ENCODE measurements around the gene CRNKL1. TPM values are rescaled to one million over a fixed set of nuclear protein-coding genes. Genes with fewer than 3 reads are reported as not detected.

The CRNKL1 gene
- total RNA-seq, 2 experiments from 2014 or later, result 13.9 to 20.0 TPM

DNA sequence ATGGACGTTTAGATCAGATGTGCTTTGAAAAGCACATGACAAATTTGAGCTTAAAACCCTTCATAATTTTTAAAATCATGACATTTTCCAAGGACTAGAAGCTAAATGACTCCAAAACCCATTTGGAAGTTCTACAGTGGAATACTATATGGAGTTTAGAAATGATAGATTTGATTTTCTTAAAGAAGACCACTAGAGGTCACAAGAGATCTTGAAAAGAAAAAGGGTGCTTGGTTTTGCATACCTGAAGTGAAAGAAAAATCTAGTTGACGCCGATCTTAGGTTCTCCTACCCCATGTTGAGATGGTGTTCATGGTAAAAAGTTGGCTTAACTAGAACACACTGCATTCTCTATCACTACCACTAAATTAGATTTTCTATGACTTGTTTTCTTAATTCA, 31.5 kb upstream of the CRNKL1 start:
- TF ChIP-seq, protein P1, sequence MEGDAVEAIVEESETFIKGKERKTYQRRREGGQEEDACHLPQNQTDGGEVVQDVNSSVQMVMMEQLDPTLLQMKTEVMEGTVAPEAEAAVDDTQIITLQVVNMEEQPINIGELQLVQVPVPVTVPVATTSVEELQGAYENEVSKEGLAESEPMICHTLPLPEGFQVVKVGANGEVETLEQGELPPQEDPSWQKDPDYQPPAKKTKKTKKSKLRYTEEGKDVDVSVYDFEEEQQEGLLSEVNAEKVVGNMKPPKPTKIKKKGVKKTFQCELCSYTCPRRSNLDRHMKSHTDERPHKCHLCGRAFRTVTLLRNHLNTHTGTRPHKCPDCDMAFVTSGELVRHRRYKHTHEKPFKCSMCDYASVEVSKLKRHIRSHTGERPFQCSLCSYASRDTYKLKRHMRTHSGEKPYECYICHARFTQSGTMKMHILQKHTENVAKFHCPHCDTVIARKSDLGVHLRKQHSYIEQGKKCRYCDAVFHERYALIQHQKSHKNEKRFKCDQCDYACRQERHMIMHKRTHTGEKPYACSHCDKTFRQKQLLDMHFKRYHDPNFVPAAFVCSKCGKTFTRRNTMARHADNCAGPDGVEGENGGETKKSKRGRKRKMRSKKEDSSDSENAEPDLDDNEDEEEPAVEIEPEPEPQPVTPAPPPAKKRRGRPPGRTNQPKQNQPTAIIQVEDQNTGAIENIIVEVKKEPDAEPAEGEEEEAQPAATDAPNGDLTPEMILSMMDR (conservative IDR thresholded peaks at IDR 0.05; ENCODE audit: low read length), result peak; percentile 83
- TF ChIP-seq EZH2phosphoT487 (IDR thresholded peaks at IDR 0.05; ENCODE audit: borderline replicate concordance, low read depth, low read length), result no peak
- no peaks in the 10 kb centered on the region for H3K36me3 ChIP-seq (ENCODE audit: insufficient read depth, low read length)
- no peak overlapping the region for H3K4me3 ChIP-seq (ENCODE audit: low read depth, low read length, poor library complexity, severe bottlenecking)
- no peaks in the 10 kb centered on the region for H3K4me1 ChIP-seq (ENCODE audit: insufficient read depth, low read length, poor library complexity, severe bottlenecking)
- H3K79me2 ChIP-seq (ENCODE audit: insufficient read depth, low read depth, low read length), result no peaks in the 10 kb centered on the region
- peak; percentile 48 for DNase-seq (ENCODE audit: low spot score)
- H3K4me2 ChIP-seq (ENCODE audit: low read length), result peak overlapping the region; percentile 43
- peak overlapping the region; percentile 67 for H2AFZ ChIP-seq (ENCODE audit: low read length)
- CTCF ChIA-PET (ENCODE audit: unreplicated experiment), result interaction anchor here (0.8 kb wide), 1 partner anchor 154 kb away, joined by 3 read pairs; no protein-coding TSS in a partner anchor
- H4K20me1 ChIP-seq (ENCODE audit: insufficient read depth, low read length), result no peaks in the 10 kb centered on the region
- no TSS peak for BruUV-seq (replicated peaks)
- POLR2A ChIA-PET, result no interaction called here
- intact Hi-C loops (cut with micrococcal nuclease; ENCODE audit: unreplicated experiment), result loop anchor here (1.0 to 10.0 kb wide), 3 partner anchors 153 to 511 kb away; no protein-coding TSS in a partner anchor
- H3K27ac ChIP-seq (ENCODE audit: low read depth, low read length, poor library complexity, severe bottlenecking), result no peak overlapping the region
- H3K9me2 ChIP-seq (ENCODE audit: insufficient read depth, low read length), result no peaks in the 10 kb centered on the region
- H3K9me3 ChIP-seq (ENCODE audit: low read length), result no peaks in the 10 kb centered on the region

DNA sequence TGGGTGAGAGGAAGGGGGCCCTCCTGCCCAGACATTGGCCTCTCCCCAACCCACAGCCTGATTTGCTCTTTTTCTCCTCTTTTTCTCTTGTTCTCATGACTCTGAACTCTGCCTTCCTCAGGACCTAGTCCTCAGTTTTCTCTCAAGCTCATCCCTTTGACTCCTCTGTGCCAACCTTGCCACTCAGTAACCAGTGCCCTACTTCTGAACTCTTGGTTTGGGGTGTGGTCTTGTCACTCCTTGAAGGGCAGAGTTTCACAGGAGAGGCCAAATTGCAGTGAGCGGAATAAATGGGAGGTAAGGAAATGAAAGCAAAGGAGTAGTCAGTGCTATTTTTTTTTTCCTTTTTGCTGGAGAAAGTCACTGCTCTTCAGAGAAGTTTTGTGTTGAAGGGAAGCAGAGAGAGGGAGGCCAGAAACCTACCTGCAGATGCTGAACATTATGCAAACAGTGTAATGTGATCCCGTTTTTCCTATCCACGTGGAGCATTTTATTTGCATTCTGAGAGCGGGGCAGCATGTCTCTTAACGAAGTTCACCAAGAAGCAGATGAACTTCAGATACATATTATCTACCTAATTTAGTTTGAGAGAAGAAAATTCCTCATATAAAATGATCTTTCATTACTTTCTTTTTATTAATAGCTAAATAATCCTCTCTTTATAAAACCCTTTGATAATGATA, 27.0 kb upstream of the CRNKL1 start:
- Histone ChIP-seq H3K4me2 (ENCODE audit: low read length) (no peak overlapping the region), H3K4me3 (ENCODE audit: low read depth, low read length, poor library complexity, severe bottlenecking) (no peak overlapping the region), H3K9me3 (ENCODE audit: low read length) (no peaks in the 10 kb centered on the region), H3K9me2 (ENCODE audit: insufficient read depth, low read length) (no peaks in the 10 kb centered on the region), H3K27ac (ENCODE audit: low read depth, low read length, poor library complexity, severe bottlenecking) (no peak overlapping the region), H4K20me1 (ENCODE audit: insufficient read depth, low read length) (no peaks in the 10 kb centered on the region), H3K79me2 (ENCODE audit: insufficient read depth, low read depth, low read length) (no peaks in the 10 kb centered on the region), H2AFZ (ENCODE audit: low read length) (no peak overlapping the region), H3K4me1 (ENCODE audit: insufficient read depth, low read length, poor library complexity, severe bottlenecking) (no peaks in the 10 kb centered on the region), H3K36me3 (ENCODE audit: insufficient read depth, low read length) (no peaks in the 10 kb centered on the region)
- ChIA-PET POLR2A (interaction anchor here (0.6 kb wide), 1 partner anchor 1314 kb away, joined by 3 read pairs; no protein-coding TSS in a partner anchor), CTCF (ENCODE audit: unreplicated experiment) (no interaction called here)
- no peak for TF ChIP-seq EZH2phosphoT487 (IDR thresholded peaks at IDR 0.05; ENCODE audit: borderline replicate concordance, low read depth, low read length)
- TF ChIP-seq, protein P1 (conservative IDR thresholded peaks at IDR 0.05; ENCODE audit: low read length), result no peak
- BruUV-seq (replicated peaks), result no TSS peak
- DNase-seq (ENCODE audit: low spot score), result no peak
- intact Hi-C loops (cut with micrococcal nuclease; ENCODE audit: unreplicated experiment), result no loop called here

DNA sequence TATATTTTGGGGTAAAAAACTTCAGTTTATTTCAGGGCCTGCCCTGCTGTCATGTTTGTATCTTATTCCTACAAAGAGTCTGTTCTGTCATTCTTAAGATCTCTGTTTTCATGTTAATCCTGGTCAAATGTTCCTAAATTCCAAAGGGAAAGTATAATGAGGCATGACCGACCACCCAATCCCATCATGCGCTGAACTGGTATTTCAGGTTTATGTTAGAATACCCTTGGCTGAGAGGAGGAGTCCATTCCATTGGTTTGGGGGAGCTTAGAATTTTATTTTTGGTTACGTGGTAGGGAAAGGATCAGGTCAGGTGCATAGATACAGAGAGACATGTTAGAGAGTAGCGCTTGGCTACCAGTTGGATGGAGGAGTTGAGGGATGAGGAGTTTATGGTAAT, 25.8 kb upstream of the CRNKL1 start:
- ChIA-PET CTCF (ENCODE audit: unreplicated experiment) (no interaction called here), POLR2A (no interaction called here)
- BruUV-seq (replicated peaks), result no TSS peak
- intact Hi-C loops (cut with micrococcal nuclease; ENCODE audit: unreplicated experiment), result no loop called here
- no peaks in the 10 kb centered on the region for H3K9me2 ChIP-seq (ENCODE audit: insufficient read depth, low read length)
- no peak for DNase-seq (ENCODE audit: low spot score)
- no peak overlapping the region for H3K4me2 ChIP-seq (ENCODE audit: low read length)
- H3K4me3 ChIP-seq (ENCODE audit: low read depth, low read length, poor library complexity, severe bottlenecking), result no peak overlapping the region
- no peaks in the 10 kb centered on the region for H3K9me3 ChIP-seq (ENCODE audit: low read length)
- H4K20me1 ChIP-seq (ENCODE audit: insufficient read depth, low read length), result no peaks in the 10 kb centered on the region
- H3K79me2 ChIP-seq (ENCODE audit: insufficient read depth, low read depth, low read length), result no peaks in the 10 kb centered on the region
- TF ChIP-seq, protein P1 (conservative IDR thresholded peaks at IDR 0.05; ENCODE audit: low read length), result no peak
- TF ChIP-seq EZH2phosphoT487 (IDR thresholded peaks at IDR 0.05; ENCODE audit: borderline replicate concordance, low read depth, low read length), result no peak
- H3K36me3 ChIP-seq (ENCODE audit: insufficient read depth, low read length), result no peaks in the 10 kb centered on the region
- no peak overlapping the region for H2AFZ ChIP-seq (ENCODE audit: low read length)
- no peaks in the 10 kb centered on the region for H3K4me1 ChIP-seq (ENCODE audit: insufficient read depth, low read length, poor library complexity, severe bottlenecking)
- no peak overlapping the region for H3K27ac ChIP-seq (ENCODE audit: low read depth, low read length, poor library complexity, severe bottlenecking)
